ENCODE data around the gene FKBP11.

Gene FKBP11

GRCh38 chr12:48933664-48934311, 8.5 kb upstream of the FKBP11 start:
- no peak for DNase-seq (ENCODE audit: low read depth)
- in situ Hi-C loops (cut with HindIII; ENCODE audit: low sequenced_read_pairs) = no loop called here
- no peak overlapping the region for H3K4me3 ChIP-seq (ENCODE audit: low read depth, low read length)
- TF ChIP-seq CTCF (IDR thresholded peaks at IDR 0.05; ENCODE audit: low read depth, low read length, missing control alignments) = no peak

GRCh38 chr12:48932878-48933277, 7.6 kb upstream of the FKBP11 start:
- no peak for TF ChIP-seq CTCF (IDR thresholded peaks at IDR 0.05; ENCODE audit: low read depth, low read length, missing control alignments)
- DNase-seq (ENCODE audit: low read depth) = no peak
- no peak overlapping the region for H3K4me3 ChIP-seq (ENCODE audit: low read depth, low read length)
- in situ Hi-C loops (cut with HindIII; ENCODE audit: low sequenced_read_pairs) = no loop called here

GRCh38 chr12:48930475-48930874, 5.2 kb upstream of the FKBP11 start:
- no peak overlapping the region for H3K4me3 ChIP-seq (ENCODE audit: low read depth, low read length)
- in situ Hi-C loops (cut with HindIII; ENCODE audit: low sequenced_read_pairs) = no loop called here
- no peak for TF ChIP-seq CTCF (IDR thresholded peaks at IDR 0.05; ENCODE audit: low read depth, low read length, missing control alignments)
- no peak for DNase-seq (ENCODE audit: low read depth)

- no peak overlapping the region for H3K4me3 ChIP-seq (ENCODE audit: low read depth, low read length)
- in situ Hi-C loops (cut with HindIII; ENCODE audit: low sequenced_read_pairs) = no loop called here
- TF ChIP-seq CTCF (IDR thresholded peaks at IDR 0.05; ENCODE audit: low read depth, low read length, missing control alignments) = no peak
- no peak for DNase-seq (ENCODE audit: low read depth)
Measured at GRCh38 chr12:48929551-48929950, 4.3 kb upstream of the FKBP11 start.

- in situ Hi-C loops (cut with HindIII; ENCODE audit: low sequenced_read_pairs) = no loop called here
- DNase-seq (ENCODE audit: low read depth) = no peak
- no peak overlapping the region for H3K4me3 ChIP-seq (ENCODE audit: low read depth, low read length)
- no peak for TF ChIP-seq CTCF (IDR thresholded peaks at IDR 0.05; ENCODE audit: low read depth, low read length, missing control alignments)
Measured at GRCh38 chr12:48927261-48927660, 2.0 kb upstream of the FKBP11 start.

GRCh38 chr12:48924617-48925303, 532 bp downstream of the FKBP11 start:
- H3K4me3 ChIP-seq (ENCODE audit: low read depth, low read length) = peak overlapping the region; percentile 92
- DNase-seq (ENCODE audit: low read depth) = no peak
- in situ Hi-C loops (cut with HindIII; ENCODE audit: low sequenced_read_pairs) = no loop called here
- peak; percentile 70 for TF ChIP-seq CTCF (IDR thresholded peaks at IDR 0.05; ENCODE audit: low read depth, low read length, missing control alignments)

All from astrocyte of the cerebellum (primary cell).